Activated T-cell treated with anti-CD3 and anti-CD28 coated beads, Interleukin-2, amount 50 U/mL, for 72 hours (primary cell): ENCODE data around the gene SLC26A8. TPM values are rescaled to one million over a fixed set of nuclear protein-coding genes. Genes with fewer than 3 reads are reported as not detected.

Experiments used
- ATAC-seq, 2 donors: fragments of 150-1000 bp; cut with Tn5 transposase; replicated peaks in 1 of 2; 2 replicates each; pipeline ENCODE4 v1.10.0; 2021; ENCODE audit warnings: moderate library complexity in 2 of 2, mild to moderate bottlenecking in 1 of 2
- DNase-seq, 2 donors: peaks; one replicate each; pipeline ENCODE4 v3.0.0; 2021 to 2022; ENCODE audit warnings: mixed read lengths in 1 of 2
- H3K27ac Mint-ChIP-seq: one replicate; pipeline ENCODE4 v1.8.0; 2022; ENCODE audit warnings: mild to moderate bottlenecking, moderate library complexity, mixed read lengths
- H3K27me3 Mint-ChIP-seq: one replicate; pipeline ENCODE4 v1.8.0; 2022; ENCODE audit warnings: low read depth, mixed read lengths
- H3K36me3 Mint-ChIP-seq, 2 donors: one replicate each; pipeline ENCODE4 v1.8.0; 2022; ENCODE audit warnings: mixed read lengths in 2 of 2, mild to moderate bottlenecking in 1 of 2; ENCODE audit not compliant: insufficient read depth in 2 of 2
- H3K4me1 Mint-ChIP-seq: one replicate; pipeline ENCODE4 v1.8.0; 2022; ENCODE audit warnings: low read depth, mixed read lengths
- H3K4me3 Mint-ChIP-seq, 2 donors: one replicate each; pipeline ENCODE4 v1.8.0; 2022; ENCODE audit warnings: mild to moderate bottlenecking in 2 of 2, mixed read lengths in 2 of 2, moderate library complexity in 2 of 2
- H3K9me3 Mint-ChIP-seq, 2 donors: one replicate each; pipeline ENCODE4 v1.8.0; 2022; ENCODE audit warnings: mixed read lengths in 2 of 2
- total RNA-seq, 2 donors: library from RNA; stranded (reverse); gene quantifications; one replicate each; pipeline ENCODE4 v1.2.3, GENCODE V29; 2022

SLC26A8 gene
- total RNA-seq, 2 donors from 2014 or later = 0.44 TPM; not detected in 1

- H3K4me3 Mint-ChIP-seq = no peak overlapping the region
- peaks cover 11% of the 10 kb centered on the region in 2 donors for H3K9me3 Mint-ChIP-seq
- peaks cover 36% of the 10 kb centered on the region for H3K4me1 Mint-ChIP-seq
- ATAC-seq (no peak), DNase-seq (no peak)
- H3K27ac Mint-ChIP-seq = no peak overlapping the region
- H3K27me3 Mint-ChIP-seq = no peaks in the 10 kb centered on the region
- peaks cover 29 to 50% of the 10 kb centered on the region in 2 donors for H3K36me3 Mint-ChIP-seq
These were observed 118.0 kb downstream of the SLC26A8 start for GRCh38 chr6:35906499-35906846.

DNA sequence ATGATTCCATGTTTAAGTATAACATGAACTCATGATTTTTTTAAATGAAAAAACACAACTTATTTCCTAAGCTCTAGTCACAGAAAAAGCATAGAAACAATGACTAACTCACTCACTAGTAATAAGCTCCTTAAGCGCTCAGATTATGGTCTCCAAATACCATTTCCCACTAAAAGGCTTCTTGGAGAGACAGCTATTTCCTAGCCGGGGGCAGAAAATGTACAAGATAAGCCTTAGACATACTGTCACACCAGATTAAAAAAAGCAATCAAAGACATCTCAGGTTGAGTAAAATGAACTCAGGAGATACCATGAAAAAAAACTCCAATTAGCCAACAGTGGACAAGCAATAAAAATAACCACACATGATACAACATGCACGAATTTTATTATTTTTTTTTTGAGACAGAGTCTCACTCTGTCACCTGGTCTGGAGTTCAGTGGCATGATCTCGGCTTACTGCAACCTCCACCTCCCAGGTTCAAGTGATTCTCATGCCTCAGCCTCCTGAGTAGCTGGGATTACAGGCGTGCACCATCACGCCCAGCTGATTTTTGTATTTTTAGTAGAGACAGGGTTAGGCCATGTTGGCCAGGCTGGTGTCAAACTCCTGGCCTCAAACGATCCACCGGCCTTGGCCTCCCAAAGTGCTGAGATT lies 118.5 kb downstream of the SLC26A8 start:
- no peak for DNase-seq
- Mint-ChIP-seq H3K4me3 (peak overlapping the region in 1 of 2 donors; percentile 60), H3K4me1 (peaks cover 34% of the 10 kb centered on the region), H3K27ac (peak overlapping the region; percentile 70), H3K27me3 (no peaks in the 10 kb centered on the region), H3K36me3 (peaks cover 28 to 49% of the 10 kb centered on the region in 2 donors), H3K9me3 (peaks cover 10 to 11% of the 10 kb centered on the region in 2 donors)
- ATAC-seq = peak in 1 of 2 donors; percentile 19

DNA sequence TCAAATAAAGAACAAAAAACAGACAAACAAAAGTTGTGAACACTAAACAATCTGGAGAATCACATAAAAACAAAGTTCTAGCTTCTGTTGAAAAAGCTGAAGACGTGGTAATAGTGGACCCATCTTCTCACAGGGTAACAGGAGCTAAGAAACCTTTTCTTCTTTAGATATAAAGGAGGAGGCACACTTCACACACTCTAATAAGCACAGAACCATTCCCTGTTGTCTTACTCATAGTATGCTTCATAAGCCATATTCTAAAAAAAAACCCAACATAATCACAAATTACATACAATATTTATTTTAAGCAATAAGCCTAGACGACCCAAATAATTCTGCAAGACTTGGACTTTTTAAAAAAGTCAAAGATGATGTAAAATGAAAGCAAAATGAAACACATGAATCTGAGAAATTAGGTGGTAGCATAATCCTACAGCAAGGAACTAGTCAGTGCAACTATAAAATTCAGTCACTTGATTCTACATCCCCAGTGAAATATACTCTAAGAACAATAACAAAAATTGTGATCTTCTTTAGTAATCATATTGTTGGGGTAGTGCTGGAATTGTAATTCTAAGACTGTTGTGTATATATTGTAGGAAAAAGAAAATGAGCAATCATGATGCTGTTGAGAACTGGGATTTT lies 119.2 kb downstream of the SLC26A8 start:
- H3K9me3 Mint-ChIP-seq = peaks cover 9 to 11% of the 10 kb centered on the region in 2 donors
- peak overlapping the region; percentile 70 for H3K27ac Mint-ChIP-seq
- ATAC-seq (peak in 1 of 2 donors; percentile 75), DNase-seq (no peak)
- H3K36me3 Mint-ChIP-seq = peaks cover 26 to 47% of the 10 kb centered on the region in 2 donors
- H3K4me3 Mint-ChIP-seq = peak overlapping the region in 1 of 2 donors; percentile 60
- peaks cover 32% of the 10 kb centered on the region for H3K4me1 Mint-ChIP-seq
- no peaks in the 10 kb centered on the region for H3K27me3 Mint-ChIP-seq

DNA sequence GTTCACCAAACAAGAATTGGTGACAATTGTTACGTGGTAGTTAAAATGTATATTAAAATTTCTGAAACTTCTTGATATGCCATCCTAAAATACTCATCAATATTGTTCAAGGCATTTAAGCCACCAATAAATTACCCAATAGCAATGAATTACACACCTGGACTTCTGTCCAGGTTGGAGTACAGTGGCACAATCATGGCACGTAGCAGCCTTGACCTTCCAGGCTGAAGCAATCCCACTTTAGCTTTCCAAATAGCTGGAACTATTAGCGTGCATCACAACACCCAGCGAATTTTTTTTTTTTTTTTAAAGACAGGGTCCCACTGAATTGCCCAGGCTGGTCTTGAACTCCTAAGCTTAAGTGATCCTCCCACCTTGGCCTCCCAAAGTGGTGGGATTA lies 120.8 kb downstream of the SLC26A8 start:
- Mint-ChIP-seq H3K36me3 (peaks cover 19 to 40% of the 10 kb centered on the region in 2 donors), H3K27ac (no peak overlapping the region), H3K27me3 (no peaks in the 10 kb centered on the region), H3K9me3 (peaks cover 2 to 4% of the 10 kb centered on the region in 2 donors), H3K4me3 (no peak overlapping the region), H3K4me1 (peaks cover 32% of the 10 kb centered on the region)
- DNase-seq (no peak), ATAC-seq (no peak)

DNA sequence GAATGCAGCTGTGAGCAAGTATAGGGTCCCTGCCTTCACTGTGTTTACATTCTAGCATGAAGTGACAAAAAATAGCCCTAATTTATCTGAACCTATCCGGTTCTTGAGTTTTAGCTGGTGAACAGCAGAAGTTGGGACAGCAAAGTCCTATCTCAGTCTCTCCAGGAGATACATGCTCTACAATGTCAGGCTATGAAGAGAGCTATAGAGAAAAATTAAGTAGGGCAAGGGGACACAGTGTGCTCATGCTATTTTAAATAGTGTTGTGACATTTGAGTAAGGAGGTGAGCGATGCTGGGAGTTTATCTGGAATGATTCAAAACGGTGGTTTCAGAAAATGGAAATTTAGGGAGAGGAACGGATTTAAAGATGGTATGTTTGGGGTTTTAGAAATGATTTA lies 124.0 kb downstream of the SLC26A8 start:
- ATAC-seq (no peak), DNase-seq (no peak)
- Mint-ChIP-seq H3K27ac (no peak overlapping the region), H3K36me3 (peaks cover 10 to 29% of the 10 kb centered on the region in 2 donors), H3K4me3 (no peak overlapping the region), H3K4me1 (peaks cover 19% of the 10 kb centered on the region), H3K27me3 (no peaks in the 10 kb centered on the region), H3K9me3 (peaks cover 0 to 2% of the 10 kb centered on the region in 2 donors)

DNA sequence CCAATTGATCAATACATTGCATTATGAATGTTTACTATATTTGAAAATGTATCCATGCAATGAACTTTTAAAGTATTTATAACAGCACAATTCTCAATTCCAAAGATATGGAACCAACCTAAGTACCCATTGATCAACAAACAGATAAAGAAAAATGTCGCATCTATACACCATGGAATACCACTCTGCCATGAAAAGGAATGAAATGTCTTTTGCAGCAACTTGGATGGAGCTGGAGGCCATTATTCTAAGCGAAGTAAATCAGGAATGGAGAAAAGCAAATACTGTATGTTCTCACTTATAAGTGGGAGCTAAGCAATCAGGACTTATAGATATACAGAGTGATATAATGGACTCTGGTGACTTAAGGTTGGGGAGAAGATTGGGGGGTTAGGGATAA lies 126.4 kb downstream of the SLC26A8 start:
- DNase-seq = no peak
- Mint-ChIP-seq H3K27ac (no peak overlapping the region), H3K9me3 (peaks cover 0 to 2% of the 10 kb centered on the region in 2 donors), H3K4me1 (peaks cover 7% of the 10 kb centered on the region), H3K27me3 (no peaks in the 10 kb centered on the region), H3K4me3 (no peak overlapping the region), H3K36me3 (peaks cover 10 to 24% of the 10 kb centered on the region in 2 donors)
- ATAC-seq = no peak

DNA sequence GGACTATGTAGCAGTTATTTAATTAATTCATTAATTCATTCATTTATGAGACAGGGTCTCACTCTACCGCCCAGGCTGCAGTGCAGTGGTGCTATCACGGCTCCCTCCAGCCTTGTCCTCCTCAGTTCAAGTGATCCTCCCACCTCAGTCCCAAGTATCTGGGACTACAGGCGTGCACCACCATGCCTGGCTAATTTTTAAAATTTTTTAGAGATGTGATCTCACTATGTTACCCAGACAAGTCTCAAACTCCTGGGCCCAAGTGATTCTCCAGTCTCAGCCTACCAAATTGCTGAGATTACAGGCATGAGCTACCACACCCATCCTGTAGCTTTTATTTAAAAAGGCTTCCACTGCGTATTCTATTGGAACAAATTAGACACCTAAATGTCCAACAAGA lies 127.0 kb downstream of the SLC26A8 start:
- Mint-ChIP-seq H3K4me1 (peaks cover 7% of the 10 kb centered on the region), H3K27ac (no peak overlapping the region), H3K4me3 (no peak overlapping the region), H3K9me3 (peaks cover 0 to 2% of the 10 kb centered on the region in 2 donors), H3K36me3 (peaks cover 10 to 24% of the 10 kb centered on the region in 2 donors), H3K27me3 (no peaks in the 10 kb centered on the region)
- DNase-seq (no peak), ATAC-seq (no peak)

GRCh38 chr6:35897036-35897435 lies 127.4 kb downstream of the SLC26A8 start:
- Mint-ChIP-seq H3K9me3 (peaks cover 0 to 2% of the 10 kb centered on the region in 2 donors), H3K27me3 (no peaks in the 10 kb centered on the region), H3K4me1 (peaks cover 7% of the 10 kb centered on the region), H3K27ac (no peak overlapping the region), H3K4me3 (no peak overlapping the region), H3K36me3 (peaks cover 10 to 24% of the 10 kb centered on the region in 2 donors)
- no peak for DNase-seq
- ATAC-seq = no peak

DNA sequence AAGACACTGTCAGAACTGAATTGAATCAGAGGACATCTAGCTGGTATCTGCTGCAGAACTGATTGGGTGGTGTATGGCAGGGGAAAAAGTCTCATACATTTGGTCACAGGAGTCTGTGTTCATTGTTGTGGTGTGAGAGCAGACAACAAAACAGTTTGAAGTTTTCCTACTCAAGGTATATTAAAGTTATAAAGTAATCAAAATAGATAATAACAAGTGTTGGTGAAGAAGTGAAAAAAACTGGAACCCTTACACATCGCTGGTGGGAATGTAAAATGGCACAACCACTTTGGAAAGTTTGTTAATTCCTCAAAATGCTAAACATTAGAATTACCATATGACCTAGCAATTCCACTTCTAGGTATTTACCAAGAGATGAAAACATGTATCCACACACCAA lies 128.2 kb downstream of the SLC26A8 start:
- no peaks in the 10 kb centered on the region for H3K27me3 Mint-ChIP-seq
- ATAC-seq (no peak), DNase-seq (no peak)
- H3K27ac Mint-ChIP-seq = no peak overlapping the region
- H3K4me1 Mint-ChIP-seq = peaks cover 7% of the 10 kb centered on the region
- H3K4me3 Mint-ChIP-seq = no peak overlapping the region
- H3K9me3 Mint-ChIP-seq = peaks cover 0 to 2% of the 10 kb centered on the region in 2 donors
- peaks cover 10 to 19% of the 10 kb centered on the region in 2 donors for H3K36me3 Mint-ChIP-seq

DNA sequence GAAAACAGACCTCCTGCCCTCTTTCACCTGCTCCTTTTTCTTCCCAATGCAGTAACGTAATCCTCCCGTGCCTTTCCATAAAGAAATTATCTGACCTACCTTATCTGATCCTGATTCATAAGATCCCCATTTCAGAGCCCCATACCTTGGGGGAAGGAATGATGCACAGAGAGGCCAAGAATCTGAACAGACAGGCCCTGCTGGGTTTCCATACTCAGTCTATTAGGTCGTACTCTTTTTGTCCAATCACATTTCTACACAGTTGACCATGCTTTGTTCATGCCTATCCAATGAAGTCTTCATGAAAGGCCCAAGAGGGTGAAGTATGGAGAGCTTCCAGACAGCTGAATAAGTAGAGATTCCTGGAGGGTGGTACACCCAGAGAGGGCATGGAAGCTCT lies 128.9 kb downstream of the SLC26A8 start:
- DNase-seq = no peak
- H3K27me3 Mint-ChIP-seq = no peaks in the 10 kb centered on the region
- H3K36me3 Mint-ChIP-seq = peaks cover 8 to 19% of the 10 kb centered on the region in 2 donors
- H3K27ac Mint-ChIP-seq = no peak overlapping the region
- peaks cover 7% of the 10 kb centered on the region for H3K4me1 Mint-ChIP-seq
- H3K9me3 Mint-ChIP-seq = peaks cover 0 to 1% of the 10 kb centered on the region in 2 donors
- no peak overlapping the region for H3K4me3 Mint-ChIP-seq
- no peak for ATAC-seq

DNA sequence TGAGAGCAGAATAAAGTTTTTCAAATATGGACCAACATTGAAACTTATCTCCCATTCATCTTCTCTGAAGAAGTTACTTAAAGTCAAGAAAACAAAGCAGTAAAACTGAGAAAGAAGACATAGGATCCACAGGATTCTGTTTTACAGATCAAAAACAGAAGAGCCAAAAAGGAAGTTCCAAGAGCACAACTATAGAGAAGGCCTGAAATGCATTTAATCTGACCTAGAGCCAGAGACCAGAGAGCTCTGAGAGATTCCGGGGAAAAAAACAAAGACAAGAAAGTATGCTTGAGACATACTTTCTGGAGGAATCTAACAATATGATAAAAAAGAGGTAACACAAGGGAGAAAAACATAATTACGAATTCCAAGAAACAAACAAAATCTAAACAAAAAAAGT lies 129.7 kb downstream of the SLC26A8 start:
- H3K4me1 Mint-ChIP-seq = peaks cover 7% of the 10 kb centered on the region
- ATAC-seq (no peak), DNase-seq (no peak)
- H3K27me3 Mint-ChIP-seq = no peaks in the 10 kb centered on the region
- peaks cover 6 to 17% of the 10 kb centered on the region in 2 donors for H3K36me3 Mint-ChIP-seq
- H3K4me3 Mint-ChIP-seq = no peak overlapping the region
- H3K9me3 Mint-ChIP-seq = no peaks in the 10 kb centered on the region
- peak overlapping the region; percentile 6 for H3K27ac Mint-ChIP-seq
